ENCODE data around the gene IGFBP7. TPM values are rescaled to one million over a fixed set of nuclear protein-coding genes. Genes with fewer than 3 reads are reported as not detected.

IGFBP7 gene
- total RNA-seq, 8 experiments from 2014 or later = 0.58 to 255 (median 49.7) TPM

DNA sequence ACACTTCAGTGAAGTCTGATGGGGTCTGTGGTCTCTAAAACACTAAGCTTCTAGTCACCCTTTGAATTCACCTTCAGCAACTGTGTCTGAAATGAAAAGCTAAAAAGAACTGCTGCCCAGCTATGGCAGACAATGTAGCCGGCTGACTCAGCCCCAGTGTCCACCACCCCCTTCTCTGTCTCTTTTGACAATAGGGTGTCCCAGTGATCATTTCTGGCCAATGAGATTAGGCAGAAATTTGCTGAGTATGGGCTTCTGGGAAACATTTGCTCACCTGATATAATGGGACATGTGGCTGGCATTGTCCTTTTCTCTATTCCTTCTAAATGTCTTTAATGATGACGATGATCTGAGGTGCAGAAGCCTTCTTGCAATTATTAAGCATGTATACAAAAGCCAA is 20.6 kb downstream of the IGFBP7 start:
- no peak overlapping the region for H3K4me3 ChIP-seq
- in situ Hi-C loops (cut with MboI; ENCODE audit: low pct_unique_long_range_greater_than_20kb in 2 of 9, low sequenced_read_pairs in 9 of 9, unreplicated experiment in 9 of 9) = no loop called here
- H3K4me1 ChIP-seq (replicated peaks in 1 of 2) = peaks cover 0 to 4% of the 10 kb centered on the region in 2 donors
- no peak overlapping the region for H3K27ac ChIP-seq
- ATAC-seq (replicated peaks in 6 of 8) = peak in 4 of 8 experiments; percentile 17 to 72 (median 35)
- 67 to 100% (median 85%) methylated on average over 1 to 2 of the region's 2 CpGs; no CpG with 5 or more reads in 2 of the 10 experiments for WGBS, 10 experiments

- ATAC-seq (replicated peaks in 6 of 8) = no peak
- WGBS, 10 experiments = 67 to 100% (median 80%) methylated on average over 1 to 4 of the region's 4 CpGs; no CpG with 5 or more reads in 1 of the 10 experiments
- in situ Hi-C loops (cut with MboI; ENCODE audit: low pct_unique_long_range_greater_than_20kb in 2 of 9, low sequenced_read_pairs in 9 of 9, unreplicated experiment in 9 of 9) = no loop called here
- no peaks in the 10 kb centered on the region for H3K4me1 ChIP-seq (replicated peaks in 1 of 2)
- no peak overlapping the region for H3K27ac ChIP-seq
- no peak overlapping the region for H3K4me3 ChIP-seq
These were observed 24.0 kb downstream of the IGFBP7 start for GRCh38 chr4:57086031-57086723.

DNA sequence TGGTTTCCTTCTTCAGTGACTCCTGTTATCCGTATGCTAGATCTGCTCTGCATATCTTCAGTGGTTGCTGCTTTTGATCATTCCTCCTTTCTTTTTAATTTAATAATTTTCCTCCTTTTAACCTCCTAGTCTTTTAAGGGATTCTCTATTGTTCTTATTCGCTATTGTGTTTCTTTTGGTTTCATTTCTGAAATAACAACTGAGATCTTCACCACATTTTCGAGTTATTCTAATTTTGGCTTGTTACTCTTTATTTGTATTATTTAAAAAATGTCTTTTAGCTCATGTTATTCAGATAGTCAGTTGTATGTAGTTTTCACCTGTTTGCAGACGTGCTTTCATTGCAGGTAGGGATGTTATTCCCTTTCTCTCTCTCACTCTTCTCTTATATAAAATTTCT is 24.9 kb downstream of the IGFBP7 start:
- 83 to 97% (median 91%) methylated on average over 2 to 4 of the region's 4 CpGs for WGBS, 10 experiments
- Histone ChIP-seq H3K27ac (no peak overlapping the region), H3K4me3 (no peak overlapping the region), H3K4me1 (replicated peaks in 1 of 2) (no peaks in the 10 kb centered on the region)
- no peak for ATAC-seq (replicated peaks in 6 of 8)
- in situ Hi-C loops (cut with MboI; ENCODE audit: low pct_unique_long_range_greater_than_20kb in 2 of 9, low sequenced_read_pairs in 9 of 9, unreplicated experiment in 9 of 9) = no loop called here

DNA sequence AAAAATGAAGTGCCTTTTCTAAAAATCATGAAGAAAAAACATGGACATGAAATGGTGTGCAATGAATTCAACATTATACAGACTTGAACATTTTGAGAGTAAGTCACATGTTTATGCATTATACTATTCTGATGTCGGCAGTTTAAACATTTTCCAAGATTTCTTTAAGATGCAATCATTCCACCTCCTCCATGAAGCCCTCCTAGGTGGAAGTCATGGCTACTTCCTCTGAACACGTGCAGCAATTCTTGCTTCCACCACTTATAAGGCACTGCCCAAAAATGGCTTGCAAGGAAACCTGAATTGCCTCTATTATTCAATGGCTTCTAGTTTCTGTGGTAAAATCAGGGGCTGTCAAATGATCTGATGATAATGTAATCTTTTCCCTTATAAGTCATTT is 25.8 kb downstream of the IGFBP7 start:
- Histone ChIP-seq H3K4me3 (no peak overlapping the region), H3K27ac (no peak overlapping the region), H3K4me1 (replicated peaks in 1 of 2) (peaks cover 2% of the 10 kb centered on the region in 2 donors)
- no peak for ATAC-seq (replicated peaks in 6 of 8)
- WGBS, 10 experiments = 67 to 100% (median 91%) methylated on average over 1 to 2 of the region's 2 CpGs
- in situ Hi-C loops (cut with MboI; ENCODE audit: low pct_unique_long_range_greater_than_20kb in 2 of 9, low sequenced_read_pairs in 9 of 9, unreplicated experiment in 9 of 9) = no loop called here

- WGBS, 10 experiments = 0 to 100% (median 50%) methylated on average over 1 to 2 of the region's 2 CpGs; no CpG with 5 or more reads in 1 of the 10 experiments
- H3K4me1 ChIP-seq (replicated peaks in 1 of 2) = peaks cover 10 to 12% of the 10 kb centered on the region in 2 donors
- H3K4me3 ChIP-seq = no peak overlapping the region
- in situ Hi-C loops (cut with MboI; ENCODE audit: low pct_unique_long_range_greater_than_20kb in 2 of 9, low sequenced_read_pairs in 9 of 9, unreplicated experiment in 9 of 9) = no loop called here
- no peak for ATAC-seq (replicated peaks in 6 of 8)
- H3K27ac ChIP-seq = no peak overlapping the region
These were observed 27.1 kb downstream of the IGFBP7 start for GRCh38 chr4:57083090-57083489.

GRCh38 chr4:57081651-57082621 is 28.2 kb downstream of the IGFBP7 start:
- no peak for ATAC-seq (replicated peaks in 6 of 8)
- in situ Hi-C loops (cut with MboI; ENCODE audit: low pct_unique_long_range_greater_than_20kb in 2 of 9, low sequenced_read_pairs in 9 of 9, unreplicated experiment in 9 of 9) = no loop called here
- 43 to 100% (median 79%) methylated on average over 1 to 9 of the region's 9 CpGs for WGBS, 10 experiments
- H3K4me3 ChIP-seq = no peak overlapping the region
- H3K27ac ChIP-seq = no peak overlapping the region
- peaks cover 10 to 13% of the 10 kb centered on the region in 2 donors for H3K4me1 ChIP-seq (replicated peaks in 1 of 2)

DNA sequence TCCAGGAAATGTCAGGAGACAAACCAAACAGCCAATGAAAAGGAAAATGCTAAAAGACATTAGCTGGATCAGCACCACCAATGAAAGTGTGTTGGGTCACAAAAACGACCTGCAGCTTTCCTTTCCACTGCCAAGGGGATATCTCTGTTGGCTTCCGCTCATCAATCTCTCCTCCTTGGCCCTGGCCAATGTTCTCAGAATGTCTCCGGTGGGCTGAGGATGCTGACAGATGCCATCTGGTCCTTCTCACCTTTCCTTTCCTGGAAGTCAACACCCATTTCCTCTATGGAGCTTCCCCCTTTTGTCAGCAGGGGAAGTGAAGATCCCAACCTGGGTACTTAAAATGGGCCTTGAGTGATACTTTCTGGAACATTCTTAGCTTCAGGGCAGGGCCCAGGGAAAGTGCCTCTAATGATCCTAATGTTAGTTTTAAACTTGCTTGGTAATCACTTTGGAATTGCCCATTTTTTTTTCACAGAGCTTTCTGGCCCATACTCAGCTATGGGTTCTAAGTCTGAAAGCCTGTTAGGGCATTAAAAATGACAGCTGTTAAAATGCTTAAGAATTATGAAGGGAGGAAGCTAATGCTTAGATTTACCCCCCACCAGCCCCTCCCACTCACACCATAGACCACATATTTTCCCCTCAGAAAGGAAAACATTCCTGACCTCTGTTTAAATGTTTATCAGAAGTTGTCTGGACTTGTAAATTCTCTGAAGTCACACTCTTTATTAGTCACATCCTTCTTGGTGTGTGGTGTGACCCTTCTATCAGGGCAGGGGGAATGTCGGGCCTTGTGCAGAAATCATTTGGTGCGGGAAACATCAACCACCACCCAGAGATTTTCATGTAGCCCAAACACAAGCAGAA is 29.2 kb downstream of the IGFBP7 start:
- peak in 3 of 8 experiments; percentile 9 to 81 (median 70) for ATAC-seq (replicated peaks in 6 of 8)
- in situ Hi-C loops (cut with MboI; ENCODE audit: low pct_unique_long_range_greater_than_20kb in 2 of 9, low sequenced_read_pairs in 9 of 9, unreplicated experiment in 9 of 9) = no loop called here
- WGBS, 10 experiments = 0 to 94% (median 61%) methylated on average over 1 to 4 of the region's 5 CpGs; no CpG with 5 or more reads in 3 of the 10 experiments
- H3K4me1 ChIP-seq (replicated peaks in 1 of 2) = peaks cover 10 to 13% of the 10 kb centered on the region in 2 donors
- H3K4me3 ChIP-seq = no peak overlapping the region
- no peak overlapping the region for H3K27ac ChIP-seq

GRCh38 chr4:57078685-57079521 is 31.3 kb downstream of the IGFBP7 start:
- peak overlapping the region in 3 of 5 donors; percentile 2 to 7 (median 3) for H3K4me3 ChIP-seq
- peak in 6 of 8 experiments; percentile 37 to 94 (median 91) for ATAC-seq (replicated peaks in 6 of 8)
- WGBS, 10 experiments = 0 to 76% (median 8%) methylated on average over 1 to 9 of the region's 10 CpGs
- in situ Hi-C loops (cut with MboI; ENCODE audit: low pct_unique_long_range_greater_than_20kb in 2 of 9, low sequenced_read_pairs in 9 of 9, unreplicated experiment in 9 of 9) = no loop called here
- H3K4me1 ChIP-seq (replicated peaks in 1 of 2) = peaks cover 10 to 13% of the 10 kb centered on the region in 2 donors
- no peak overlapping the region for H3K27ac ChIP-seq

DNA sequence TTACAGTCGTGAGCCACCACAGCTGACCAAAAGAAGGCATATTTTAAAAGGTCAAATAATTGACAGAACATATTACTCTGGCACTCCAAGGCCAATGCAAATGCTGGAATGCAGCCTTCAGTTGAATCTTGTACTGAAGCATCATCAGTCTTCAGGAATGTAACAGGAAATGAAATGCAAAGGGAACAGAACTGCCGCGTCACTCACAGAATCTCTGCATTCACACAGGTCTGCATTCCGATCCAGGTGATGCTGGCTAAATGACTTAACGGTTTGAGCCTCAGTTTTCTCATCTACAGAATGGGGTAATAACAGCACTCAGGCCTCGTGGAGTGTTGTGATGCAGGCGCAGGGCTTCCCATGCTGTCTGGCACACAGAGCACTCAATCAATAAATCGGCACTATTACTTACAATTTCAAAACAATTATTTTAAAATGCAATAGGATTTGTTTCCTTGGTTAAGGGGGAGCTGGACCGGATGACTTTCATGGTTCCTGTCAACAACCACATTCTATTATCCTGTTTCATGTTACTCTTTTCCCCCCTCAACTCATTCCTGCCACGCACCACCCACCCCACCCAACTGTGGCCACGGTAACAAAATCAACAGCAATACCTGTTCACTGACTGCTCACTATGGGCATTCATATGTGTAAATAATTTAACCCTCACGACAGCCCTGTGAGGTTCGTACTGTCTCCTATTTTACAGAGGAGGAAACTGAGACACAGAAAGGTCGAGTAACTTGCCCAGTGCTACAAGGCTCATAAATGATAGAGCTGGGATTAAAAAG is 32.4 kb downstream of the IGFBP7 start:
- in situ Hi-C loops (cut with MboI; ENCODE audit: low pct_unique_long_range_greater_than_20kb in 2 of 9, low sequenced_read_pairs in 9 of 9, unreplicated experiment in 9 of 9) = no loop called here
- Histone ChIP-seq H3K27ac (no peak overlapping the region), H3K4me1 (replicated peaks in 1 of 2) (peaks cover 10 to 13% of the 10 kb centered on the region in 2 donors), H3K4me3 (no peak overlapping the region)
- ATAC-seq (replicated peaks in 6 of 8) = peak in 2 of 8 experiments; percentile 9 to 12
- WGBS, 10 experiments = 20 to 100% (median 77%) methylated on average over 1 to 8 of the region's 14 CpGs

- Histone ChIP-seq H3K27ac (no peak overlapping the region), H3K4me1 (replicated peaks in 1 of 2) (peaks cover 10 to 13% of the 10 kb centered on the region in 2 donors), H3K4me3 (no peak overlapping the region)
- in situ Hi-C loops (cut with MboI; ENCODE audit: low pct_unique_long_range_greater_than_20kb in 2 of 9, low sequenced_read_pairs in 9 of 9, unreplicated experiment in 9 of 9) = no loop called here
- ATAC-seq (replicated peaks in 6 of 8) = no peak
- 48 to 100% (median 81%) methylated on average over 1 to 4 of the region's 4 CpGs for WGBS, 10 experiments
These were observed 33.5 kb downstream of the IGFBP7 start for GRCh38 chr4:57076646-57077045.

DNA sequence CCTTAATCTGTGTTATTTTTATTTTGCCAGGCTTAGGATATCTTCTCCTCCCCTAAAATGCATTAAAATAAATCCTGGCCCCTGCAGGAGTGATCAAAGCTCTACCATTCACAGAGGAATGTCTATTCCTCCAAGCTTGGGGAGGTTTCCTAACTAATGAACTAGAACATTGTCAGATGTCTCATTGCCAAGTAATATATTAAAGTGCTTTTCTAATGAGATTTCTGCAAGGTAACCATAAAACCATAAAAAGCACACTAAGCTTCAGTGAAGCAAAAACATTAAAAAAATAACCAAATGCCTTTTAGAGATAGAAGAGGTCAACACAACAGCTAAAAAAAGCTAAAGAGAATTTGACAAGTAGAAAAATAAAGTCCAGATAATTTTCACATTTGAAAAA is 34.8 kb downstream of the IGFBP7 start:
- no peak overlapping the region for H3K27ac ChIP-seq
- peaks cover 10 to 13% of the 10 kb centered on the region in 2 donors for H3K4me1 ChIP-seq (replicated peaks in 1 of 2)
- in situ Hi-C loops (cut with MboI; ENCODE audit: low pct_unique_long_range_greater_than_20kb in 2 of 9, low sequenced_read_pairs in 9 of 9, unreplicated experiment in 9 of 9) = no loop called here
- H3K4me3 ChIP-seq = no peak overlapping the region
- ATAC-seq (replicated peaks in 6 of 8) = no peak
